UCSD-AML1 (cell line): ENCODE measurements around the gene CALM1.

Experiments
- DNase-seq: peaks from one replicate; lab custom pipeline; 2025; ENCODE audit not compliant: unreplicated experiment; lab: John Stamatoyannopoulos, UW

Gene CALM1

GRCh38 chr14:90396341-90397339 lies at the start of gene CALM1:
Gene CALM1, plus strand, starts transcription at chr14:90397029. Its CDS starts 202 bp downstream, at chr14:90397231.
- peak; percentile 90 for DNase-seq

- no peak for DNase-seq
Measured at GRCh38 chr14:90348270-90348669, 48.6 kb upstream of the CALM1 start.

- no peak for DNase-seq
Measured at GRCh38 chr14:90349739-90350138, 47.1 kb upstream of the CALM1 start.

GRCh38 chr14:90354551-90355298 lies 42.1 kb upstream of the CALM1 start:
- DNase-seq = no peak

- no peak for DNase-seq
Measured at GRCh38 chr14:90355540-90356518, 41.0 kb upstream of the CALM1 start.

GRCh38 chr14:90356925-90357324 lies 39.9 kb upstream of the CALM1 start:
- DNase-seq = no peak

GRCh38 chr14:90358359-90358758 lies 38.5 kb upstream of the CALM1 start:
- DNase-seq = no peak

- DNase-seq = no peak
Measured at GRCh38 chr14:90361865-90362557, 34.8 kb upstream of the CALM1 start.

GRCh38 chr14:90362558-90362896 lies 34.3 kb upstream of the CALM1 start:
- no peak for DNase-seq

GRCh38 chr14:90368946-90369721 lies 27.7 kb upstream of the CALM1 start:
- no peak for DNase-seq

GRCh38 chr14:90373887-90374286 lies 22.9 kb upstream of the CALM1 start:
- no peak for DNase-seq

GRCh38 chr14:90374813-90375212 lies 22.0 kb upstream of the CALM1 start:
- DNase-seq = no peak

- no peak for DNase-seq
Measured at GRCh38 chr14:90375934-90376333, 20.9 kb upstream of the CALM1 start.

- no peak for DNase-seq
Measured at GRCh38 chr14:90378249-90378648, 18.6 kb upstream of the CALM1 start.

GRCh38 chr14:90379106-90379505 lies 17.7 kb upstream of the CALM1 start:
- no peak for DNase-seq

GRCh38 chr14:90381011-90381786 lies 15.6 kb upstream of the CALM1 start:
- DNase-seq = no peak

- no peak for DNase-seq
Measured at GRCh38 chr14:90381999-90382451, 14.8 kb upstream of the CALM1 start.

GRCh38 chr14:90382491-90383125 lies 14.2 kb upstream of the CALM1 start:
- peak; percentile 77 for DNase-seq
